Stimulated activated CD8-positive, alpha-beta memory T cell treated with anti-CD3 and anti-CD28 coated beads, Interleukin-12 subunit alpha, Interleukin-12 subunit beta, amount 100 ng/mL, for 24 hours (primary cell): Measurements from ENCODE around the gene DOCK7.
"Not testable (repeated sequence)": the region's sequence is repeated elsewhere in the genome, so short reads cannot be mapped to it uniquely, and the experiment has no call there.

ENCODE experiments used
- DNase-seq: peaks from one replicate; pipeline ENCODE4 v3.0.0-alpha.2; 2020; ENCODE audit errors: extremely low read depth

DOCK7 gene

GRCh38 chr1:62694479-62694878, 6.3 kb upstream of the DOCK7 start:
- DNase-seq: not testable (repeated sequence)

GRCh38 chr1:62693123-62693522, 4.9 kb upstream of the DOCK7 start:
- no peak for DNase-seq

- DNase-seq: no peak
These were observed 3.1 kb upstream of the DOCK7 start for GRCh38 chr1:62691062-62691844.

GRCh38 chr1:62689524-62689923, 1.3 kb upstream of the DOCK7 start:
- no peak for DNase-seq

GRCh38 chr1:62688687-62689085, 500 bp upstream of the DOCK7 start:
- DNase-seq: no peak

GRCh38 chr1:62687421-62687902, 724 bp downstream of the DOCK7 start:
- DNase-seq: no peak

- no peak for DNase-seq
These were observed 1.4 kb downstream of the DOCK7 start for GRCh38 chr1:62686822-62687221.

- no peak for DNase-seq
These were observed 2.7 kb downstream of the DOCK7 start for GRCh38 chr1:62685431-62685859.

- DNase-seq: no peak
These were observed 5.7 kb downstream of the DOCK7 start for GRCh38 chr1:62682531-62682930.

- DNase-seq: not testable (repeated sequence)
These were observed 7.2 kb downstream of the DOCK7 start for GRCh38 chr1:62680992-62681391.

- not testable (repeated sequence) for DNase-seq
These were observed 10.4 kb downstream of the DOCK7 start for GRCh38 chr1:62677822-62678221.

- DNase-seq: no peak
These were observed 11.4 kb downstream of the DOCK7 start for GRCh38 chr1:62676611-62677356.

- no peak for DNase-seq
These were observed 14.6 kb downstream of the DOCK7 start for GRCh38 chr1:62673629-62674028.

- DNase-seq: no peak
These were observed 16.2 kb downstream of the DOCK7 start for GRCh38 chr1:62672029-62672428.

- DNase-seq: no peak
These were observed 33.4 kb downstream of the DOCK7 start for GRCh38 chr1:62654744-62655143.

- DNase-seq: no peak
These were observed 35.8 kb downstream of the DOCK7 start for GRCh38 chr1:62652387-62652786.

- no peak for DNase-seq
These were observed 44.9 kb downstream of the DOCK7 start for GRCh38 chr1:62643283-62643682.

GRCh38 chr1:62637392-62638105, 50.6 kb downstream of the DOCK7 start:
- no peak for DNase-seq

GRCh38 chr1:62628506-62628905, 59.7 kb downstream of the DOCK7 start:
- DNase-seq: no peak

GRCh38 chr1:62625415-62625814, 62.8 kb downstream of the DOCK7 start:
- DNase-seq: no peak

- DNase-seq: no peak
These were observed 66.3 kb downstream of the DOCK7 start for GRCh38 chr1:62621907-62622306.

- DNase-seq: no peak
These were observed 74.3 kb downstream of the DOCK7 start for GRCh38 chr1:62613890-62614289.
